Endometrium (tissue), 2 donors: ENCODE data around the gene RHOT2.

Experiments used
- FAIRE-seq: peaks from 2 replicates; lab custom pipeline; 2012; peaks lifted over from hg19 to GRCh38; lab: Jason Lieb, UNC
- donor health status: control.
- donor health status: control.

Gene RHOT2

GRCh38 chr16:632486-633335, 35.2 kb upstream of the RHOT2 start:
- no peak for FAIRE-seq

- FAIRE-seq, result no peak
Observed at GRCh38 chr16:633336-634050, 34.4 kb upstream of the RHOT2 start.

GRCh38 chr16:634051-634670, 33.8 kb upstream of the RHOT2 start:
- FAIRE-seq, result no peak

- FAIRE-seq, result no peak
Observed at GRCh38 chr16:634996-635395, 32.9 kb upstream of the RHOT2 start.

GRCh38 chr16:635573-636205, 32.2 kb upstream of the RHOT2 start:
- FAIRE-seq, result no peak

GRCh38 chr16:636206-637080, 31.5 kb upstream of the RHOT2 start, which contains the start of gene METTL26:
Gene METTL26, minus strand, starts transcription at chr16:636305. Its CDS starts 15 bp downstream, at chr16:636290.
- no peak for FAIRE-seq

GRCh38 chr16:637081-638018, 30.6 kb upstream of the RHOT2 start:
- FAIRE-seq, result no peak

- no peak for FAIRE-seq
Observed at GRCh38 chr16:638034-638543, 29.8 kb upstream of the RHOT2 start.

- FAIRE-seq, result no peak
Observed at GRCh38 chr16:638836-639235, 29.1 kb upstream of the RHOT2 start.

- no peak for FAIRE-seq
Observed at GRCh38 chr16:640614-641013, 27.3 kb upstream of the RHOT2 start.

- FAIRE-seq, result no peak
Observed at GRCh38 chr16:641326-642188, 26.4 kb upstream of the RHOT2 start, which contains the start of gene MCRIP2. Gene MCRIP2, plus strand, starts transcription at chr16:641828. Its CDS starts 164 bp downstream, at chr16:641992.

- FAIRE-seq, result no peak
Observed at GRCh38 chr16:642189-643049, 25.5 kb upstream of the RHOT2 start.

- FAIRE-seq, result no peak
Observed at GRCh38 chr16:643050-643368, 24.9 kb upstream of the RHOT2 start.

- no peak for FAIRE-seq
Observed at GRCh38 chr16:644556-644955, 23.4 kb upstream of the RHOT2 start.

GRCh38 chr16:645852-646678, 21.9 kb upstream of the RHOT2 start:
- FAIRE-seq, result no peak

GRCh38 chr16:646679-647172, 21.2 kb upstream of the RHOT2 start:
- FAIRE-seq, result no peak
